Measurements from ENCODE around the gene C14orf93.

C14orf93 gene

DNA sequence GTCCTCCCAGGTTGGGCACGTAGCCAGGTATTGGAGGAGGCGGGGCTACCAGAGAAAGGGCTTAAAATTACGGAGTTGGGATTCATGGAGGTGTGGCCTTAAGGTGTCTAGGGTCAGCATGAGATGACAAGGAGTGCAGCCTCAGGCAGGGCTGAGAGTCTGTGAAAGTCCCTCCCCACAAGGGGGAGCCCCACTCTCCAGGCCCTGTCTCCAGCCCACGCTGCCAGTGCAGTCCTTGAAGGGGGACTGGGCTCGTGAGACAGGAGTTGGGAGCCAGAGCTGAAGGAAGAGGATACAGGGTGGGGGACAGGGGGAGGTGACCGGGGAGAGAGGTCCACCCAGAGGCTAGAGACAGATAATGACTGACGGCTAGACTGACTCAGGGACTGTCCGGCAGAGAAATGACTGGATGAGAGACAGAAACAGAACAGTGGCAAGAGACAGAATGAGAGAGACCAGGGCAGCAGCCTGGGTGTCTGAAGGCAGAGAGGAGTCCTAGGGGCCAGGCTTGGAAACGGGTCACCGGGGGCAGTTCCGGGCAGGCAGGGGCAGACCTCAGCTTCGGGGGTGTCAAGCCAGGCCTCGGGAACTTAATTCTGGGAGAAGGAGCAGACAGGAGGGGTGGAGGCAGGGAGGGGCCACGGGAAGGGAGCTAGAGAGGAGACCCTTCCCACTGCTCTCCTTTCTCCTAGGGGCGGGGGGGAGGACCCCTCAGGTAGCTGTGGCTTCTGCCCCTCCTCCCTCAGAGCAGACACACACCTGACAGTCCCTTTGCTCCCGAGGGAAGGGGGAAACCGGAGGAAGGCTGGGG lies 46.4 kb upstream of the C14orf93 start:
- H3K4me3 ChIP-seq (ENCODE audit: low read depth, low read length), result peak overlapping the region; percentile 76
- H3K36me3 ChIP-seq, result peaks cover 37% of the 10 kb centered on the region
- no peaks in the 10 kb centered on the region for H3K9me3 ChIP-seq (ENCODE audit: severe bottlenecking)
- TF ChIP-seq, protein P1, sequence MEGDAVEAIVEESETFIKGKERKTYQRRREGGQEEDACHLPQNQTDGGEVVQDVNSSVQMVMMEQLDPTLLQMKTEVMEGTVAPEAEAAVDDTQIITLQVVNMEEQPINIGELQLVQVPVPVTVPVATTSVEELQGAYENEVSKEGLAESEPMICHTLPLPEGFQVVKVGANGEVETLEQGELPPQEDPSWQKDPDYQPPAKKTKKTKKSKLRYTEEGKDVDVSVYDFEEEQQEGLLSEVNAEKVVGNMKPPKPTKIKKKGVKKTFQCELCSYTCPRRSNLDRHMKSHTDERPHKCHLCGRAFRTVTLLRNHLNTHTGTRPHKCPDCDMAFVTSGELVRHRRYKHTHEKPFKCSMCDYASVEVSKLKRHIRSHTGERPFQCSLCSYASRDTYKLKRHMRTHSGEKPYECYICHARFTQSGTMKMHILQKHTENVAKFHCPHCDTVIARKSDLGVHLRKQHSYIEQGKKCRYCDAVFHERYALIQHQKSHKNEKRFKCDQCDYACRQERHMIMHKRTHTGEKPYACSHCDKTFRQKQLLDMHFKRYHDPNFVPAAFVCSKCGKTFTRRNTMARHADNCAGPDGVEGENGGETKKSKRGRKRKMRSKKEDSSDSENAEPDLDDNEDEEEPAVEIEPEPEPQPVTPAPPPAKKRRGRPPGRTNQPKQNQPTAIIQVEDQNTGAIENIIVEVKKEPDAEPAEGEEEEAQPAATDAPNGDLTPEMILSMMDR (IDR thresholded peaks at IDR 0.05; ENCODE audit: low read depth, low read length), result peak; percentile 94
- H3K27ac ChIP-seq, result peak overlapping the region; percentile 82
- DNase-seq, result peak; percentile 90
- H3K27me3 ChIP-seq (ENCODE audit: insufficient read depth, low read depth, severe bottlenecking), result no peaks in the 10 kb centered on the region

DNA sequence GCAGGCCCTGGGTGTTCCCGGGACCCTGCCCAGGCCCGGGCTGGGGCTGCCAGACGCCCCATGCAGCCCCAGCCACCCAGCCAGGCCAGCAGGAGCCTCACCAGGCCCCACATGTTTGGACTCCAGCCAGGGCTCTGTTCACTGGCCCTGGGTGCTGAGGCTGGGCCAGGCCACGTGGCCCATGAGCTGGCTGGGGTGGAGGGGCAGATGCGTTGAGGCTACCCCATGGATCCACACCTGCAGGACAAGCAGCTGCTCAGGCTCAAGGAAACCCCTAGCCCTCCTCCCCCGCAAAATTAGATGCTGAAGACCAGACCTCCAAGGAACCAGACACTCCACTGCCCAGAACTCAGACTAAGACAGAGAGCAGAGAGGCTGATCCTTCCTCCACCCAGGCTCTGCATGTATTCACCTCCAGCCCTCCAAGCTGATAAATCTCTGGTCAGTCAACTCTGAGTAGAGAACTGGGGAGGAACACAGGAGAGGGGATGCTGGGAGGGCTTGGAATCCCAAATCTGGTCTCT lies 45.7 kb upstream of the C14orf93 start:
- TF ChIP-seq, protein P1 (IDR thresholded peaks at IDR 0.05; ENCODE audit: low read depth, low read length), result no peak
- H3K4me3 ChIP-seq (ENCODE audit: low read depth, low read length), result no peak overlapping the region
- peak overlapping the region; percentile 5; the same call in 1 of the 2 replicates for H3K27ac ChIP-seq
- peaks cover 31% of the 10 kb centered on the region for H3K36me3 ChIP-seq
- no peaks in the 10 kb centered on the region for H3K27me3 ChIP-seq (ENCODE audit: insufficient read depth, low read depth, severe bottlenecking)
- H3K9me3 ChIP-seq (ENCODE audit: severe bottlenecking), result no peaks in the 10 kb centered on the region
- DNase-seq, result no peak

DNA sequence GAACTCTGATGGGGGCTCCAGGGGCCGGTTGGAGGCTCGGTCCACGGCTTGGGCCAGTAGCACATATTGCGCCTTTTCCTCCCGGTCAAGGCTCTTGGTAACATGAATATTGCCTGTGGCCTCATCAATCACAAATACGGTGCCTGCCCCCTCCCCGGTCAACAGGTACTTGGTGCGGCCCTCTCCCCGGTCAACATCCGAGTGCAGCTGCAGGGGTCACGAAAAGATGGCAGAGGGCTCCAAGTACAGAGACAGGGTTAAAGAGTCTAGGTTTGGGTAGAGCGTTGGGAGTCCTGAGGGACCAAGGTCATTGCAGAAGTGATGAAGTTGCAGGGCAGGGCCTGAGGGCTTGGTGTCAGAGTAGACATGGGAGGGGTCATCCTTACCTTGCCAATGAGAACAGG lies 45.2 kb upstream of the C14orf93 start:
- H3K36me3 ChIP-seq, result peaks cover 26% of the 10 kb centered on the region
- no peak overlapping the region for H3K27ac ChIP-seq
- TF ChIP-seq, protein P1 (IDR thresholded peaks at IDR 0.05; ENCODE audit: low read depth, low read length), result no peak

DNA sequence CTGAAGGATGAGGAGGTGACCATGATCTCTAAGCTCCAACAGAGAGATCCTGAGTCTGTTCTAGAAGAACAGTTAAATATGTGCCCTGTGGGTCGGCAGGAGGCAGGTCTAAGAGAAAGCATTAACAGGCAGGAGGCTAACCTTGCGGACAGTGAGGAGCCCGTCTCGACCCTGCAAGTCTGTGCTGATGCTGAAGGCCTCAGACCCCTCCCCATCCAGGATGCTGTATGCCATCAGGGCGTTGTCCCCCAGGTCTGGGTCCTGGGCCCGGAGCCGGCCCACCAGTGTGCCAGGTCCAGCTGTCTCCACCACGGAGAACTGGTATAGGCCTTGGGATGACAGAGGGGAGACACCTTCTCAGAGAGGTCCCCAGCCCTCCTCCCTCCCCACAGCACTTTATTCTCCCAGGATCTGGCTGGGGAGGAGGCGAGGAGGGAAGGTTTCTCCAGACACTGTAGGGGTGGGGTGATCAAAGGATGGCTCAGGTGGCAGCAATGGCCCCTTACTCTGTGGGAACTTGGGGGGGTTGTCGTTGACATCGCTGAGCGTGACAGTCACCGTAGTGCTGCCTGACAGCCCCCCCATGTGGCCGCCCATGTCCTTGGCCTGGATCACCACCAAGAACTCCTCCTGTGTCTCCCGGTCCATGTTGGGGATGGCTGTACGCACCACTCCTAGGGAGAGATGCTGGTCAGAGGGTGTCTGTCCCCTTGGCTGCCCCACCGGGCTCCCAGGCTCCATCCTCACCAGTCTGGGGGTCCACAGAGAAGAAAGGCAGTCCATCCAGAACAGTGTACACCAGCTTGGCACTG lies 44.3 kb upstream of the C14orf93 start:
- H3K9me3 ChIP-seq (ENCODE audit: severe bottlenecking), result no peaks in the 10 kb centered on the region

More for the DNA sequence above, 45.2 kb upstream of the C14orf93 start:
- Histone ChIP-seq H3K27me3 (ENCODE audit: insufficient read depth, low read depth, severe bottlenecking) (no peaks in the 10 kb centered on the region), H3K9me3 (ENCODE audit: severe bottlenecking) (no peaks in the 10 kb centered on the region), H3K4me3 (ENCODE audit: low read depth, low read length) (no peak overlapping the region)
- no peak for DNase-seq

DNA sequence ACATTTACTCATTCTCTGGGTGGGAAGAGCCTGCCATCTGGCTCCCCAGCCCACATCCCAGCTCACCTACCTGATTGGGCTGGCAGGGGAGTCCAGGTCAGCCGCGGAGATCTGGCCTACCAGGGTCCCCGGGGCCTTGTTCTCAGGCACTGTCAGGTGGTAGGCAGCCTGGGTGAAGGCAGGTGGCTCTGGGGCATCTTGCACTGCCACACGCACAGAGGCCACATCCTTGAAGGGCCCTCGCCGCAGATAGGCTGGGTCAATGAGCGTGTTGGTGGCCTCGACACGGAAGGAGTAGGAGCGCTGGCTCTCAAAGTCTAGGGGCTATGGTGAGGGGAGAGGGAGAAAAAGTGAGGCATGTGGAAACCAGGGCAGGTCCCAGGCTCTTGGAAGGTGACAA lies 43.5 kb upstream of the C14orf93 start:
- Histone ChIP-seq H3K9me3 (ENCODE audit: severe bottlenecking) (no peaks in the 10 kb centered on the region), H3K27ac (peak overlapping the region; percentile 55; the same call in 1 of the 2 replicates), H3K4me3 (ENCODE audit: low read depth, low read length) (no peak overlapping the region), H3K36me3 (peaks cover 29% of the 10 kb centered on the region), H3K27me3 (ENCODE audit: insufficient read depth, low read depth, severe bottlenecking) (no peaks in the 10 kb centered on the region)
- TF ChIP-seq, protein P1 (IDR thresholded peaks at IDR 0.05; ENCODE audit: low read depth, low read length), result no peak
- no peak for DNase-seq

More for the DNA sequence above, 44.3 kb upstream of the C14orf93 start:
- Histone ChIP-seq H3K4me3 (ENCODE audit: low read depth, low read length) (no peak overlapping the region), H3K27me3 (ENCODE audit: insufficient read depth, low read depth, severe bottlenecking) (no peaks in the 10 kb centered on the region), H3K36me3 (peaks cover 29% of the 10 kb centered on the region), H3K27ac (no peak overlapping the region)
- TF ChIP-seq, protein P1 (IDR thresholded peaks at IDR 0.05; ENCODE audit: low read depth, low read length), result peak; percentile 77
- peak; percentile 67 for DNase-seq
